Measurements from ENCODE around the gene TOX4.
"Not testable (repeated sequence)": the region's sequence is repeated elsewhere in the genome, so short reads cannot be mapped to it uniquely, and the experiment has no call there.

Gene TOX4

GRCh38 chr14:21541413-21542074 lies 64.5 kb downstream of the TOX4 start:
- DNase-seq (ENCODE audit: low read depth), result no peak
- TF ChIP-seq POLR2A (IDR thresholded peaks at IDR 0.05; ENCODE audit: extremely low read depth, insufficient read length) (no peak), CTCF (IDR thresholded peaks at IDR 0.05; ENCODE audit: low read depth, low read length) (no peak), MYC (IDR thresholded peaks at IDR 0.05; ENCODE audit: low read depth, low read length) (no peak), MAX (IDR thresholded peaks at IDR 0.05; ENCODE audit: low read depth, low read length) (no peak)
- no peak overlapping the region for H3K4me3 ChIP-seq (ENCODE audit: low read depth, low read length)

- no peak overlapping the region for H3K4me3 ChIP-seq (ENCODE audit: low read depth, low read length)
- TF ChIP-seq MYC (IDR thresholded peaks at IDR 0.05; ENCODE audit: low read depth, low read length) (no peak), MAX (IDR thresholded peaks at IDR 0.05; ENCODE audit: low read depth, low read length) (no peak), CTCF (IDR thresholded peaks at IDR 0.05; ENCODE audit: low read depth, low read length) (no peak), POLR2A (IDR thresholded peaks at IDR 0.05; ENCODE audit: extremely low read depth, insufficient read length) (no peak)
- no peak for DNase-seq (ENCODE audit: low read depth)
Measured at GRCh38 chr14:21543521-21543960, 66.5 kb downstream of the TOX4 start.

- no peak for TF ChIP-seq MYC (IDR thresholded peaks at IDR 0.05; ENCODE audit: low read depth, low read length)
- TF ChIP-seq MAX (IDR thresholded peaks at IDR 0.05; ENCODE audit: low read depth, low read length), result no peak
- TF ChIP-seq CTCF (IDR thresholded peaks at IDR 0.05; ENCODE audit: low read depth, low read length), result no peak
- no peak for TF ChIP-seq POLR2A (IDR thresholded peaks at IDR 0.05; ENCODE audit: extremely low read depth, insufficient read length)
- DNase-seq (ENCODE audit: low read depth), result no peak
- no peak overlapping the region for H3K4me3 ChIP-seq (ENCODE audit: low read depth, low read length)
Measured at GRCh38 chr14:21543963-21544362, 67.0 kb downstream of the TOX4 start.

GRCh38 chr14:21544588-21544987 lies 67.6 kb downstream of the TOX4 start:
- not testable (repeated sequence) for DNase-seq (ENCODE audit: low read depth); H3K4me3 ChIP-seq (ENCODE audit: low read depth, low read length)

All from NB4 (cell line).